ENCODE data around the gene TFF3.

The TFF3 gene

DNA sequence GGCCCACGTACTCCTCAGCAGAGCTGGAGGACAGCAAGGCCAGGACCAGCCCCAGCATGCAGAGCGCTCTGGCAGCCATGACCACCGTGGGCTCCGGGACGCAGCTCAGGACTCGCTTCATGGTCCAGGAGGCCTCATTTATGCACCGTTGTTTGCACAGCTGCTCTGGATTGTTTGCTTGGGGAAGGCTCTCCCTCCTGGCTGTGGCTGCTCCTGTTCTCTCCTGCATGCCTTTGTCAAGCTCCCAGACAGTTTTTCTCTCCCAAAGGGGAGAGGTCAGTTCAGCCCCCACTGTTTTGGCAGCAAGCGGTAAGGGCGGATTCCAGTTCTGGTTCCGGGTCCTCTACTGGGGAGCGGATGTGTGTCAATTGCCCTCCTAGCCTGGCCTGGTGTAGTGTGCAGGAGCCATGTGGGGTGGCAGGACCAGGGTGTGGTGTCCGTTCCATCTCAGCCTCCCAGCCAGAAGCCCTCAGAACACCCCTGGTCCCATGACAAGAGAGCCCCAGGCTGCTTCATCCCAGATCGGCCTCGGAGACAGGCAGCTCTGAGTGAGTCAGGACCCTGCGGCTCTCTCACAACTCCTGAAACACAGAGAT lies at the start of gene TFF3:
TSS of gene TFF3 (minus strand) at position 114 of the 596 bp plus-strand sequence. CDS start at position 79, 35 bp downstream.
- H3K9me3 ChIP-seq (ENCODE audit: control insufficient read depth, low read length): no peaks in the 10 kb centered on the region
- H3K4me3 ChIP-seq (ENCODE audit: low read length): no peak within 1 kb of the TSS
- no peak within 1 kb of the TSS for H3K9ac ChIP-seq (ENCODE audit: low read length)
- H3K36me3 ChIP-seq (ENCODE audit: control insufficient read depth, insufficient read depth, low read length): no peaks in the 10 kb centered on the region
- H3K4me1 ChIP-seq (ENCODE audit: control insufficient read depth, insufficient read depth, low read length): peaks cover 75% of the 10 kb centered on the region
- H3K27me3 ChIP-seq (ENCODE audit: control insufficient read depth, insufficient read depth, low read length): no peaks in the 10 kb centered on the region

DNA sequence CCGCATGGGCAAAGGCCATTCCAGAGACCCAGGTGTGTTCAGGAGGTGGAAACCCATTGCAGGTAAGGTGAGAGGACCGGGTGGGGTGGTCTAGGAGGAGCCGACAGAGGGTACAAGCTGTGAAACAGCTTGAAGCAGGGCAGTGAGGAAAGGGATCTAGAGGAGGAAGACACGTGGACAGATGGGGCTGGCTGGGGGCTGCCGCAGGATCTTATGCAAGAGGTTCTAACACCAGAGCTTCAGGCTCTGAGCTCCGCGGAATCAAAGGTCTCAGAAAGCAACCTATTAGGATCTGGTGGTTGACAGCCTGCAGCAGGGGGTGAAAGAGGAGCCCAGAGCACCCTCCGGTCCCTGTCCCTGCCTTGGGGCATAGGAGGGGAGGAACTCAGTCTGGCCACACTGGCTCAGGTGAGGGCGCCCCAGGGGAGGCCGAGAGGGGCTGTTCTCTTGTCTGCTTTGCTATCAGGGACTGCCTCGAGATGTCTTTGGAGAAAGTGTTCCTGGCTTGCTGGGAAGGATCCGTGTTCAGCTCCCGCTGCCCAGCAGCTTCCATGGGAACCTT lies 49.2 kb upstream of the TFF3 start:
- Histone ChIP-seq H3K9me3 (ENCODE audit: control insufficient read depth, low read length) (no peaks in the 10 kb centered on the region), H3K4me1 (ENCODE audit: control insufficient read depth, insufficient read depth, low read length) (peaks cover 34% of the 10 kb centered on the region), H3K9ac (ENCODE audit: low read length) (peak overlapping the region; percentile 99), H3K27me3 (ENCODE audit: control insufficient read depth, insufficient read depth, low read length) (no peaks in the 10 kb centered on the region), H3K36me3 (ENCODE audit: control insufficient read depth, insufficient read depth, low read length) (peaks cover 11% of the 10 kb centered on the region), H3K4me3 (ENCODE audit: low read length) (peak overlapping the region; percentile 89)

GRCh38 chr21:42363312-42363711 lies 48.1 kb upstream of the TFF3 start:
- peaks cover 38% of the 10 kb centered on the region for H3K4me1 ChIP-seq (ENCODE audit: control insufficient read depth, insufficient read depth, low read length)
- peaks cover 11% of the 10 kb centered on the region for H3K36me3 ChIP-seq (ENCODE audit: control insufficient read depth, insufficient read depth, low read length)
- H3K27me3 ChIP-seq (ENCODE audit: control insufficient read depth, insufficient read depth, low read length): no peaks in the 10 kb centered on the region
- H3K4me3 ChIP-seq (ENCODE audit: low read length): peak overlapping the region; percentile 16
- no peaks in the 10 kb centered on the region for H3K9me3 ChIP-seq (ENCODE audit: control insufficient read depth, low read length)
- H3K9ac ChIP-seq (ENCODE audit: low read length): peak overlapping the region; percentile 99

DNA sequence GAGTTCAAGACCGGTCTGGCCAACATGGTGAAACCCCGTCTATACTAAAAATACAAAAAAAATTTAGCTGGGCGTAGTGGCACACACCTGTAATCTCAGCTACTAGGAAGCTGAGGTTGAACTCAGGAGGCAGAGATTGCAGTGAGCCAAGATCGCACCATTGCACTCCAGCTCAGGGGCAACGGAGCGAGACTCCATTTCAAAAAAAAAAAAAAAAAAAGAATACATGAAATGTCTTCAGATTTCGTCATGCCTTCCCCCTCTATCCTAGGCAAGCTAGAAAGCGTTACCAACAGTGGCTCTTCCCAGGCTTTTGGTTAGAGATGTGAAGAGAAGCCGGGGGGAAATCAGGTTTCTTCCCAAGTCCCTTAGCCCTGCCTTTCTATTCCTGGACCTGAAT lies 47.5 kb upstream of the TFF3 start:
- Histone ChIP-seq H3K9ac (ENCODE audit: low read length) (peak overlapping the region; percentile 99), H3K27me3 (ENCODE audit: control insufficient read depth, insufficient read depth, low read length) (no peaks in the 10 kb centered on the region), H3K36me3 (ENCODE audit: control insufficient read depth, insufficient read depth, low read length) (peaks cover 11% of the 10 kb centered on the region), H3K4me3 (ENCODE audit: low read length) (peak overlapping the region; percentile 16), H3K4me1 (ENCODE audit: control insufficient read depth, insufficient read depth, low read length) (peaks cover 38% of the 10 kb centered on the region), H3K9me3 (ENCODE audit: control insufficient read depth, low read length) (no peaks in the 10 kb centered on the region)

GRCh38 chr21:42362198-42362597 lies 47.0 kb upstream of the TFF3 start:
- no peaks in the 10 kb centered on the region for H3K27me3 ChIP-seq (ENCODE audit: control insufficient read depth, insufficient read depth, low read length)
- no peaks in the 10 kb centered on the region for H3K9me3 ChIP-seq (ENCODE audit: control insufficient read depth, low read length)
- peaks cover 11% of the 10 kb centered on the region for H3K36me3 ChIP-seq (ENCODE audit: control insufficient read depth, insufficient read depth, low read length)
- no peak overlapping the region for H3K4me3 ChIP-seq (ENCODE audit: low read length)
- peaks cover 37% of the 10 kb centered on the region for H3K4me1 ChIP-seq (ENCODE audit: control insufficient read depth, insufficient read depth, low read length)
- no peak overlapping the region for H3K9ac ChIP-seq (ENCODE audit: low read length)

DNA sequence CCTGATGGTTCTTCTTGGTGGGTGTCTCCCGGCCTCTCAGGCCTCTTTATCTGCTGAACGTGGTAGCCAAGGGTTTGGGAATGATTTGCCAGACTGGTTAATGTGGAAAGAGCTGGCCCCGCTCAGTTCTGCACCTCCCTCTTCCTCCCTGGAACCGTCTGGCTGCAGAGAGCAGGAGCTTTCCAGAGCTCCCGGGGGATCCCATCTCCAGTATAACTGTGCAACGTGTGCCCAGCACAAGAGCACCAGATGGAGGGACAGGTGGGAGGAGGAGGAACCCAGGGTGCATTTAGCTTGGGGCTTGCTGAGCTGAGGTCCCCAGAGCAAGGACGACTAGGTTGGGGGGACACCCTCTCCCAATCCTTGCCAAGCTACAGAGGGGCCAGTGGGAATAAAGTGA lies 46.1 kb upstream of the TFF3 start:
- Histone ChIP-seq H3K9ac (ENCODE audit: low read length) (no peak overlapping the region), H3K9me3 (ENCODE audit: control insufficient read depth, low read length) (no peaks in the 10 kb centered on the region), H3K27me3 (ENCODE audit: control insufficient read depth, insufficient read depth, low read length) (no peaks in the 10 kb centered on the region), H3K4me1 (ENCODE audit: control insufficient read depth, insufficient read depth, low read length) (peaks cover 38% of the 10 kb centered on the region), H3K36me3 (ENCODE audit: control insufficient read depth, insufficient read depth, low read length) (peaks cover 11% of the 10 kb centered on the region), H3K4me3 (ENCODE audit: low read length) (no peak overlapping the region)

DNA sequence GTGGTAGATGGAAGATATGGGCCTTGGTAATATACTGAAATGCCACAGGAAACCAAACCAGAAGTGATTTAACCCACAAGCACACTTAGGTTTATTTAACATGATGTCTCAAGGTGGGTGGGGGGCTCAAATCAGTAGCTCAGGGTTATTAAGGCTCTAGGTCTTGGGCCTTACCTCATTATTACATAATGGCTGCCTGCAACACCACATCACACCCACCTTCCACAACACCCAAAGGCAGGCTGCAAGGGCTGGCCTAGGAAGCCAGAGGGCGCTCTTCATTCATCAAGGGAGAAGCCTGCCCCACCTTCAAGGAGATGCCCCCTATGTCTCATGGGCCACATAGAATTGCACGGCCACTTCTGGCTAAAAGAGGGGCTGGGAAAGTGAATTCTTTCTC lies 45.1 kb upstream of the TFF3 start:
- Histone ChIP-seq H3K4me3 (ENCODE audit: low read length) (no peak overlapping the region), H3K36me3 (ENCODE audit: control insufficient read depth, insufficient read depth, low read length) (peaks cover under 1% of the 10 kb centered on the region), H3K27me3 (ENCODE audit: control insufficient read depth, insufficient read depth, low read length) (no peaks in the 10 kb centered on the region), H3K9me3 (ENCODE audit: control insufficient read depth, low read length) (no peaks in the 10 kb centered on the region), H3K4me1 (ENCODE audit: control insufficient read depth, insufficient read depth, low read length) (peaks cover 36% of the 10 kb centered on the region), H3K9ac (ENCODE audit: low read length) (no peak overlapping the region)

- Histone ChIP-seq H3K4me1 (ENCODE audit: control insufficient read depth, insufficient read depth, low read length) (peaks cover 36% of the 10 kb centered on the region), H3K9ac (ENCODE audit: low read length) (no peak overlapping the region), H3K9me3 (ENCODE audit: control insufficient read depth, low read length) (no peaks in the 10 kb centered on the region), H3K36me3 (ENCODE audit: control insufficient read depth, insufficient read depth, low read length) (no peaks in the 10 kb centered on the region), H3K27me3 (ENCODE audit: control insufficient read depth, insufficient read depth, low read length) (no peaks in the 10 kb centered on the region), H3K4me3 (ENCODE audit: low read length) (no peak overlapping the region)
Measured at GRCh38 chr21:42358937-42359336, 43.7 kb upstream of the TFF3 start.

GRCh38 chr21:42358261-42358660 lies 43.1 kb upstream of the TFF3 start:
- Histone ChIP-seq H3K9ac (ENCODE audit: low read length) (no peak overlapping the region), H3K9me3 (ENCODE audit: control insufficient read depth, low read length) (no peaks in the 10 kb centered on the region), H3K27me3 (ENCODE audit: control insufficient read depth, insufficient read depth, low read length) (no peaks in the 10 kb centered on the region), H3K4me3 (ENCODE audit: low read length) (no peak overlapping the region), H3K4me1 (ENCODE audit: control insufficient read depth, insufficient read depth, low read length) (peaks cover 35% of the 10 kb centered on the region), H3K36me3 (ENCODE audit: control insufficient read depth, insufficient read depth, low read length) (no peaks in the 10 kb centered on the region)

GRCh38 chr21:42357307-42357706 lies 42.1 kb upstream of the TFF3 start:
- Histone ChIP-seq H3K9me3 (ENCODE audit: control insufficient read depth, low read length) (no peaks in the 10 kb centered on the region), H3K4me3 (ENCODE audit: low read length) (no peak overlapping the region), H3K9ac (ENCODE audit: low read length) (peak overlapping the region; percentile 24), H3K36me3 (ENCODE audit: control insufficient read depth, insufficient read depth, low read length) (no peaks in the 10 kb centered on the region), H3K4me1 (ENCODE audit: control insufficient read depth, insufficient read depth, low read length) (peaks cover 31% of the 10 kb centered on the region), H3K27me3 (ENCODE audit: control insufficient read depth, insufficient read depth, low read length) (no peaks in the 10 kb centered on the region)

DNA sequence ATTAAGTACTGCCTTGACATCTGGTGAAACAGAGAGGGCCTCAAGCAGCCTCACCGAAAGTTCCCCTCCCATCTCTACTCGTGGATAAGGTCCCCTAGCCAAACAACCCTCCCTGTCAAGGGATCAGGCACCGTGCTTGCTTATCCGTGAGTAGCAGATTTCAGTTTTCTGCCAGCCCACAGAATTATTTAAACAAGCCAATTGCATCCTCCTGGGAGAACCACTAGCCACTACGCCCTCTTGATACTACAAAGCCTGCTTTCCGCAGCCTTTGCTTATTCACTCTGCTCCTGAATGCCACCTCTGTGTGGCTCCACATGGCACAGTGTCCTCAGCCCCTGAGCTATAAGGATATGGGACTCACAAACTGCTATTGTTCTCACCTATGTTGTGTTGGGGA lies 41.4 kb upstream of the TFF3 start:
- Histone ChIP-seq H3K4me3 (ENCODE audit: low read length) (no peak overlapping the region), H3K27me3 (ENCODE audit: control insufficient read depth, insufficient read depth, low read length) (no peaks in the 10 kb centered on the region), H3K9ac (ENCODE audit: low read length) (peak overlapping the region; percentile 24), H3K4me1 (ENCODE audit: control insufficient read depth, insufficient read depth, low read length) (peaks cover 38% of the 10 kb centered on the region), H3K36me3 (ENCODE audit: control insufficient read depth, insufficient read depth, low read length) (no peaks in the 10 kb centered on the region), H3K9me3 (ENCODE audit: control insufficient read depth, low read length) (no peaks in the 10 kb centered on the region)

- Histone ChIP-seq H3K27me3 (ENCODE audit: control insufficient read depth, insufficient read depth, low read length) (no peaks in the 10 kb centered on the region), H3K9me3 (ENCODE audit: control insufficient read depth, low read length) (no peaks in the 10 kb centered on the region), H3K4me3 (ENCODE audit: low read length) (no peak overlapping the region), H3K9ac (ENCODE audit: low read length) (no peak overlapping the region), H3K4me1 (ENCODE audit: control insufficient read depth, insufficient read depth, low read length) (peaks cover 43% of the 10 kb centered on the region), H3K36me3 (ENCODE audit: control insufficient read depth, insufficient read depth, low read length) (no peaks in the 10 kb centered on the region)
Measured at GRCh38 chr21:42356046-42356445, 40.8 kb upstream of the TFF3 start.

All from mucosa of stomach (tissue), 1 donor.